Neural progenitor cell (in vitro differentiated cells): ENCODE data around the gene MFSD6L.

Experiments
- CTCF ChIP-seq: fragments of 200-600 bp; sonication (generic); IDR thresholded peaks from 2 replicates; pipeline ENCODE4 v1.5.1; 2017; ENCODE audit warnings: antibody characterized with exemption, mild to moderate bottlenecking
- EZH2 ChIP-seq: fragments of 200-600 bp; sonication (generic); IDR thresholded peaks from 2 replicates; pipeline ENCODE4 v1.6.1; 2017; ENCODE audit warnings: antibody characterized with exemption, mild to moderate bottlenecking, moderate library complexity
- EZH2phosphoT487 ChIP-seq: fragments of 200-600 bp; sonication (generic); IDR thresholded peaks from 2 replicates; pipeline ENCODE4 v1.6.1; 2017; ENCODE audit warnings: antibody characterized with exemption

- TF ChIP-seq CTCF (no peak), EZH2 (no peak), EZH2phosphoT487 (no peak)
Measured at GRCh38 chr17:8839410-8839935, 40.3 kb upstream of the MFSD6L start.
